Measurements from ENCODE around the gene SLC4A7. TPM values are rescaled to one million over a fixed set of nuclear protein-coding genes. Genes with fewer than 3 reads are reported as not detected.

The SLC4A7 gene
- total and polyA plus RNA-seq, 2 donors (not counting 3 experiments of a cell fraction or from before 2014, with no cell fraction given) = 7.8 to 50.9 TPM

GRCh38 chr3:27468283-27468886, 15.8 kb downstream of the SLC4A7 start:
- H3K27me3 ChIP-seq (ENCODE audit: control insufficient read depth in 2 of 2, insufficient read depth in 2 of 2, low read length in 2 of 2) = no peaks in the 10 kb centered on the region

GRCh38 chr3:27467545-27467944, 16.6 kb downstream of the SLC4A7 start:
- H4K20me1 ChIP-seq (replicated peaks; ENCODE audit: control insufficient read depth, extremely low read depth, insufficient read depth, low read length) = no peaks in the 10 kb centered on the region
- H2AFZ ChIP-seq (ENCODE audit: low read depth, low read length) = no peak overlapping the region
- no peak overlapping the region for H3K9ac ChIP-seq (replicated peaks; ENCODE audit: extremely low read depth, insufficient read depth, low read length)
- peak; percentile 31 for FAIRE-seq
- POLR2A ChIA-PET = no interaction called here
- no peak for TF ChIP-seq GATA2 (IDR thresholded peaks at IDR 0.05; ENCODE audit: insufficient read depth, insufficient read length, low read depth, low read length)
- TF ChIP-seq, protein P1, sequence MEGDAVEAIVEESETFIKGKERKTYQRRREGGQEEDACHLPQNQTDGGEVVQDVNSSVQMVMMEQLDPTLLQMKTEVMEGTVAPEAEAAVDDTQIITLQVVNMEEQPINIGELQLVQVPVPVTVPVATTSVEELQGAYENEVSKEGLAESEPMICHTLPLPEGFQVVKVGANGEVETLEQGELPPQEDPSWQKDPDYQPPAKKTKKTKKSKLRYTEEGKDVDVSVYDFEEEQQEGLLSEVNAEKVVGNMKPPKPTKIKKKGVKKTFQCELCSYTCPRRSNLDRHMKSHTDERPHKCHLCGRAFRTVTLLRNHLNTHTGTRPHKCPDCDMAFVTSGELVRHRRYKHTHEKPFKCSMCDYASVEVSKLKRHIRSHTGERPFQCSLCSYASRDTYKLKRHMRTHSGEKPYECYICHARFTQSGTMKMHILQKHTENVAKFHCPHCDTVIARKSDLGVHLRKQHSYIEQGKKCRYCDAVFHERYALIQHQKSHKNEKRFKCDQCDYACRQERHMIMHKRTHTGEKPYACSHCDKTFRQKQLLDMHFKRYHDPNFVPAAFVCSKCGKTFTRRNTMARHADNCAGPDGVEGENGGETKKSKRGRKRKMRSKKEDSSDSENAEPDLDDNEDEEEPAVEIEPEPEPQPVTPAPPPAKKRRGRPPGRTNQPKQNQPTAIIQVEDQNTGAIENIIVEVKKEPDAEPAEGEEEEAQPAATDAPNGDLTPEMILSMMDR (IDR thresholded peaks at IDR 0.05; ENCODE audit: extremely low read depth in 1 of 2, insufficient read depth in 1 of 2, low read depth in 1 of 2, low read length in 2 of 2) = peak; percentile 36 to 40
- H3K27me3 ChIP-seq (ENCODE audit: control insufficient read depth in 2 of 2, insufficient read depth in 2 of 2, low read length in 2 of 2) = no peaks in the 10 kb centered on the region
- intact Hi-C loops (cut with micrococcal nuclease) (loop anchor here (1.0 to 5.0 kb wide), 6 partner anchors 67 to 333 kb away; no protein-coding TSS in a partner anchor), dilution Hi-C loops (cut with MboI; ENCODE audit: extremely low pct_ligation_motif_present, low sequenced_read_pairs) (no loop called here)
- peaks cover 8% of the 10 kb centered on the region for H3K4me1 ChIP-seq (ENCODE audit: control insufficient read depth, extremely low read depth, insufficient read depth, low read length)
- no peaks in the 10 kb centered on the region for H3K9me1 ChIP-seq (replicated peaks; ENCODE audit: control insufficient read depth, extremely low read depth, insufficient read depth, low read length)
- DNase-seq (ENCODE audit: low read depth, low spot score) = peak; percentile 70
- H3K36me3 ChIP-seq (ENCODE audit: control insufficient read depth in 2 of 2, extremely low read depth in 1 of 2, insufficient read depth in 2 of 2, low read length in 2 of 2) = no peaks in the 10 kb centered on the region
- no peak overlapping the region for H3K4me3 ChIP-seq (replicated peaks in 1 of 3; ENCODE audit: insufficient read depth in 1 of 3, low read depth in 1 of 3, low read length in 3 of 3)
- CTCF ChIA-PET = interaction anchor here (0.7 to 9.9 kb wide), 30 partner anchors 9 to 333 kb away, joined by 3 to 116 read pairs (median 4); partner anchors contain the start of gene SLC4A7
- H3K4me2 ChIP-seq (ENCODE audit: insufficient read depth, low read length) = no peak overlapping the region
- no peaks in the 10 kb centered on the region for H3K9me3 ChIP-seq (replicated peaks; ENCODE audit: control insufficient read depth, insufficient read depth, low read length)
- BruUV-seq (replicated peaks) = no TSS peak
- no peak overlapping the region for H3K27ac ChIP-seq (ENCODE audit: insufficient read depth, low read depth, low read length)
- peaks cover 95% of the 10 kb centered on the region for H3K79me2 ChIP-seq (ENCODE audit: control insufficient read depth, insufficient read depth, low read length)

More at GRCh38 chr3:27468283-27468886, 15.8 kb downstream of the SLC4A7 start:
- Histone ChIP-seq H3K27ac (ENCODE audit: insufficient read depth, low read depth, low read length) (no peak overlapping the region), H3K4me2 (ENCODE audit: insufficient read depth, low read length) (no peak overlapping the region), H3K9me1 (replicated peaks; ENCODE audit: control insufficient read depth, extremely low read depth, insufficient read depth, low read length) (no peaks in the 10 kb centered on the region), H2AFZ (ENCODE audit: low read depth, low read length) (no peak overlapping the region), H4K20me1 (replicated peaks; ENCODE audit: control insufficient read depth, extremely low read depth, insufficient read depth, low read length) (no peaks in the 10 kb centered on the region), H3K4me3 (replicated peaks in 1 of 3; ENCODE audit: insufficient read depth in 1 of 3, low read depth in 1 of 3, low read length in 3 of 3) (no peak overlapping the region), H3K79me2 (ENCODE audit: control insufficient read depth, insufficient read depth, low read length) (peaks cover 95% of the 10 kb centered on the region), H3K9ac (replicated peaks; ENCODE audit: extremely low read depth, insufficient read depth, low read length) (no peak overlapping the region), H3K9me3 (replicated peaks; ENCODE audit: control insufficient read depth, insufficient read depth, low read length) (no peaks in the 10 kb centered on the region), H3K4me1 (ENCODE audit: control insufficient read depth, extremely low read depth, insufficient read depth, low read length) (peaks cover 8% of the 10 kb centered on the region), H3K36me3 (ENCODE audit: control insufficient read depth in 2 of 2, extremely low read depth in 1 of 2, insufficient read depth in 2 of 2, low read length in 2 of 2) (no peaks in the 10 kb centered on the region)
- no TSS peak for BruUV-seq (replicated peaks)
- DNase-seq (ENCODE audit: low read depth, low spot score) (no peak), FAIRE-seq (no peak)
- POLR2A ChIA-PET = interaction anchor here (0.7 kb wide), 1 partner anchor 240 kb away, joined by 3 read pairs; no protein-coding TSS in a partner anchor
- CTCF ChIA-PET = interaction anchor here (0.7 to 9.9 kb wide), 17 partner anchors 9 to 334 kb away, joined by 3 to 116 read pairs (median 5); partner anchors contain the start of gene SLC4A7
- TF ChIP-seq POLR2A (IDR thresholded peaks at IDR 0.05; ENCODE audit: low read depth, low read length) = no peak
- no peak for TF ChIP-seq MYC (IDR thresholded peaks at IDR 0.05; ENCODE audit: low read depth, low read length)
- dilution Hi-C loops (cut with MboI; ENCODE audit: extremely low pct_ligation_motif_present, low sequenced_read_pairs) (no loop called here), intact Hi-C loops (cut with micrococcal nuclease) (loop anchor here (5.0 kb wide), 1 partner anchor 189 kb away; no protein-coding TSS in a partner anchor)

All from endothelial cell of umbilical vein (primary cell).